ENCODE results near the gene ZNF652. TPM values are rescaled to one million over a fixed set of nuclear protein-coding genes. Genes with fewer than 3 reads are reported as not detected.
A peak's percentile ranks its signal among the peaks of the same experiment; 100 is the strongest.

ZNF652 gene
- total RNA-seq (2014; rRNA removed) (18.2 and 18.5 TPM in 2 replicates), Bru-seq, nascent RNA (percentile 88 among the genes with signal in this experiment), BruChase-seq, experiment 1, labeled RNA remaining after a 6-hour chase (percentile 87 among the genes with signal in this experiment), BruChase-seq, experiment 2, labeled RNA remaining after a 2-hour chase (percentile 90 among the genes with signal in this experiment)
- long read RNA-seq, full-length matches to known transcripts = 5 of 37 reads
- long read RNA-seq, partial matches to known transcripts = 16 of 37 reads
- long read RNA-seq, other reads (novel, unspliced or antisense) = 16 of 37 reads

- peak; percentile 99 for DNase-seq
- ChIA-PET POLR2A (ENCODE audit: unreplicated experiment) (interaction anchor here (0.7 kb wide), 2 partner anchors 52 to 1314 kb away, joined by 4 to 8 read pairs; partner anchors contain the start of genes NFE2L1 and PHB1), CTCF (no interaction called here)
- Histone ChIP-seq H3K9me2 (replicated peaks; ENCODE audit: low read length) (no peaks in the 10 kb centered on the region), H2AFZ (ENCODE audit: low read length) (peak within 1 kb of the TSS; percentile 87), H3K79me2 (ENCODE audit: low read length) (peaks cover 45% of the 10 kb centered on the region), H3K27me3 (ENCODE audit: low read length) (no peaks in the 10 kb centered on the region), H3K4me3 (ENCODE audit: low read length) (peak within 1 kb of the TSS; percentile 93), H3K27ac (ENCODE audit: low read length) (peak within 1 kb of the TSS; percentile 23), H4K20me1 (ENCODE audit: low read length) (peaks cover 34% of the 10 kb centered on the region), H3F3A (ENCODE audit: low read length, unreplicated experiment) (no peaks in the 10 kb centered on the region), H3K4me1 (ENCODE audit: insufficient read depth, low read length) (peaks cover 34% of the 10 kb centered on the region), H3K36me3 (ENCODE audit: low read depth, low read length) (no peaks in the 10 kb centered on the region), H3K9me3 (ENCODE audit: low read length) (no peaks in the 10 kb centered on the region), H3K4me2 (ENCODE audit: low read length) (peak within 1 kb of the TSS; percentile 85), H3K9ac (ENCODE audit: low read length) (peak within 1 kb of the TSS; percentile 76)
- TF ChIP-seq EZH2 (IDR thresholded peaks at IDR 0.05; ENCODE audit: low read length, unreplicated experiment) = no peak
- no peak for TF ChIP-seq CTCF (conservative IDR thresholded peaks at IDR 0.05; ENCODE audit: low read depth, low read length)
- TF ChIP-seq EZH2phosphoT487 (IDR thresholded peaks at IDR 0.05; ENCODE audit: borderline replicate concordance, low read length) = no peak
- peak; percentile 72 for ATAC-seq
- intact Hi-C loops (cut with micrococcal nuclease) = loop anchor here (1.0 to 2.0 kb wide), 3 partner anchors 15 to 47 kb away; no protein-coding TSS in a partner anchor
- BruUV-seq (replicated peaks) = no TSS peak
Observed at GRCh38 chr17:49361902-49362722, at the start of gene ZNF652. ZNF652 (minus strand) TSS chr17:49362250; CDS start chr17:49317725, 44,525 bp downstream.

- no peak for TF ChIP-seq EZH2phosphoT487 (IDR thresholded peaks at IDR 0.05; ENCODE audit: borderline replicate concordance, low read length)
- TF ChIP-seq CTCF (conservative IDR thresholded peaks at IDR 0.05; ENCODE audit: low read depth, low read length) = no peak
- no peak for TF ChIP-seq EZH2 (IDR thresholded peaks at IDR 0.05; ENCODE audit: low read length, unreplicated experiment)
- Histone ChIP-seq H3K4me2 (ENCODE audit: low read length) (no peak overlapping the region), H3K27me3 (ENCODE audit: low read length) (no peaks in the 10 kb centered on the region), H3K9me3 (ENCODE audit: low read length) (no peaks in the 10 kb centered on the region), H3K9ac (ENCODE audit: low read length) (no peak overlapping the region), H3K79me2 (ENCODE audit: low read length) (peaks cover 27% of the 10 kb centered on the region), H3K9me2 (replicated peaks; ENCODE audit: low read length) (no peaks in the 10 kb centered on the region), H3K4me3 (ENCODE audit: low read length) (no peak overlapping the region), H2AFZ (ENCODE audit: low read length) (no peak overlapping the region), H3K36me3 (ENCODE audit: low read depth, low read length) (peaks cover 81% of the 10 kb centered on the region), H3K4me1 (ENCODE audit: insufficient read depth, low read length) (peaks cover 8% of the 10 kb centered on the region), H3F3A (ENCODE audit: low read length, unreplicated experiment) (no peaks in the 10 kb centered on the region), H3K27ac (ENCODE audit: low read length) (no peak overlapping the region), H4K20me1 (ENCODE audit: low read length) (no peaks in the 10 kb centered on the region)
- no peak for DNase-seq
- intact Hi-C loops (cut with micrococcal nuclease) = no loop called here
- ChIA-PET POLR2A (ENCODE audit: unreplicated experiment) (no interaction called here), CTCF (interaction anchor here (1.0 kb wide), 1 partner anchor 152 kb away, joined by 3 read pairs; no protein-coding TSS in a partner anchor)
- no TSS peak for BruUV-seq (replicated peaks)
- ATAC-seq = no peak
Observed at GRCh38 chr17:49409066-49409465, 47.0 kb upstream of the ZNF652 start.
